Regular cardiac myocyte (primary cell): ENCODE results near the gene MRPL51. TPM values are rescaled to one million over a fixed set of nuclear protein-coding genes. Genes with fewer than 3 reads are reported as not detected.

Source experiments
- total RNA-seq: library from RNA; depleted of rRNA; stranded (reverse); fragments of >200 nt; gene quantifications from 2 replicates; pipeline ENCODE4 v1.2.3, GENCODE V29; 2014

MRPL51 gene
- 86.8 and 164 TPM in 2 replicates for total RNA-seq

DNA sequence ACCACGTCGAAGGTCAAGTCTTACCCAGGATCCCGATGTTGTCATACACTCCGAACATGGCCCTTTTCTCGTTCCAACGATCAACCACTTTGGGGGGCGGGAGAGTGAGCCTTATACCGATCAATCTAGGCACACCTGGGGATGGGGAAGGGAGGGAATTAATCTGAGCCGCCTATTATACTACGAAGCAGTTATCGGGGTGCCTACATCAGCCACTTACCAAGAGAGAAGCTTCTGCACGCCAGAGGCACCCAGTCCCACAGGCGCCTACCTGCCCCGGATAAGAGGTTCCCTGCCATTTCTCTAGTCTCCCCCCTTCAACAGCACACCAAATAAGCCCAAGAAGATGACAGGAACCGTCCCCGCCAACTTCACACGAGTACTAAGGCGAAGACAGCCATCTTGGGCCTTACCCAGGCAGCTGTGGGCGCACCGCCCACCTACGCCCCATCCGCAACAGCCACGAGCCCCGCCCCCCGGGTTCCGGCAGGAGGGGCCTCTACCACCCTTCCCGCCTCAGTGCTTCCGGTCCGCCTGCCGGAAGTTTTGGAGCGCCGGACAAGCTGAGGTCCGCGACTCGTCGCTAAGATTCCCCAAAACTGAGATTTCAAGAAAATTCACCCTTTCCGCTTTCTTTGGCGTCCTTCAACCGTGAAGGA is at the start of gene MRPL51:
Gene MRPL51, minus strand, starts transcription at position 425 of the 659 bp plus-strand sequence. Its CDS starts 126 bp downstream, at position 299.

DNA sequence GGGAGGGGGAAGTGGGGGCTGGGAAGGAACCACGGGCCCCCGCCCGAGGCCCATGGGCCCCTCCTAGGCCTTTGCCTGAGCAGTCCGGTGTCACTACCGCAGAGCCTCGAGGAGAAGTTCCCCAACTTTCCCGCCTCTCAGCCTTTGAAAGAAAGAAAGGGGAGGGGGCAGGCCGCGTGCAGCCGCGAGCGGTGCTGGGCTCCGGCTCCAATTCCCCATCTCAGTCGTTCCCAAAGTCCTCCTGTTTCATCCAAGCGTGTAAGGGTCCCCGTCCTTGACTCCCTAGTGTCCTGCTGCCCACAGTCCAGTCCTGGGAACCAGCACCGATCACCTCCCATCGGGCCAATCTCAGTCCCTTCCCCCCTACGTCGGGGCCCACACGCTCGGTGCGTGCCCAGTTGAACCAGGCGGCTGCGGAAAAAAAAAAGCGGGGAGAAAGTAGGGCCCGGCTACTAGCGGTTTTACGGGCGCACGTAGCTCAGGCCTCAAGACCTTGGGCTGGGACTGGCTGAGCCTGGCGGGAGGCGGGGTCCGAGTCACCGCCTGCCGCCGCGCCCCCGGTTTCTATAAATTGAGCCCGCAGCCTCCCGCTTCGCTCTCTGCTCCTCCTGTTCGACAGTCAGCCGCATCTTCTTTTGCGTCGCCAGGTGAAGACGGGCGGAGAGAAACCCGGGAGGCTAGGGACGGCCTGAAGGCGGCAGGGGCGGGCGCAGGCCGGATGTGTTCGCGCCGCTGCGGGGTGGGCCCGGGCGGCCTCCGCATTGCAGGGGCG is 41.0 kb upstream of the MRPL51 start, which contains the start of gene GAPDH:
Gene GAPDH, plus strand, starts transcription at position 595 of the 772 bp plus-strand sequence. CDS start 316 bp downstream, outside the sequence.

DNA sequence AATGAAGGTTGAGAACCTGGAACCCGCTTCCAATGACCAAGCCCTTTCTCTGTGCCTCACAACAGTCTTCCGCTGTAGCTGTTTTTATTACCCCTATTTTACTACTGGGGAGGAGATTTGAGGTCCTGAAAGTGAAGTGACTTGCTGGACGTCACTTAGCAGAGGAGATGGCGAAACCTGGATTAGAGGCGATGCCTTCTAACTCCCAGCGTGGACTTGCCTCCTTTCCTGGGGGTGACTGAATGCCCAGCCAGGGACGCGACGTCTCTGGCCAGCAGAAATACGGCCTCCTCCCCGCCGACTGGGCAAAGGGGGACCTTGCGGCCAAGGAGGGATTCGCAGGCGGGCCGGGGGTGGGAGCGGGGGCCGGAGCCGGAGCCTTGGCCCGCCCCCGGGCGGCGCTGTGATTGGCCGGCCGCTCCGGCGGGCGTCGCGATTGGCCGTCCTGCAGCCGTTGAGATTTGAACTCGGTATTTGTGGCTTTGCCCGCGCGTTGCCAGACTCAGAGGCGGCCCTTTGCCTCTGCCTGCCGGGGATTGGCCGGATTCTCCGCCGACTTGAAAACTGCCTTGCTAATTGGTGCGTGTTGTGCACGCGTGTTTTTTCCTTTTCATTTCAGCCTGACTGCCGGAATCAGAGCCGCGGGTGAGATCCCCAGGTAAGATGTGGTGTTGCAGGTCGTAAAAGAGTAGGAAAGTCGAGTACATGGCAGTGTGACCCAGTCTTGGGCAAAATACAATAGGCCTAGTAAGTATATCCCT is 615 bp upstream of the MRPL51 start, which contains the start of gene NCAPD2:
Gene NCAPD2, plus strand, starts transcription at position 606 of the 761 bp plus-strand sequence. CDS start 997 bp downstream, outside the sequence.

DNA sequence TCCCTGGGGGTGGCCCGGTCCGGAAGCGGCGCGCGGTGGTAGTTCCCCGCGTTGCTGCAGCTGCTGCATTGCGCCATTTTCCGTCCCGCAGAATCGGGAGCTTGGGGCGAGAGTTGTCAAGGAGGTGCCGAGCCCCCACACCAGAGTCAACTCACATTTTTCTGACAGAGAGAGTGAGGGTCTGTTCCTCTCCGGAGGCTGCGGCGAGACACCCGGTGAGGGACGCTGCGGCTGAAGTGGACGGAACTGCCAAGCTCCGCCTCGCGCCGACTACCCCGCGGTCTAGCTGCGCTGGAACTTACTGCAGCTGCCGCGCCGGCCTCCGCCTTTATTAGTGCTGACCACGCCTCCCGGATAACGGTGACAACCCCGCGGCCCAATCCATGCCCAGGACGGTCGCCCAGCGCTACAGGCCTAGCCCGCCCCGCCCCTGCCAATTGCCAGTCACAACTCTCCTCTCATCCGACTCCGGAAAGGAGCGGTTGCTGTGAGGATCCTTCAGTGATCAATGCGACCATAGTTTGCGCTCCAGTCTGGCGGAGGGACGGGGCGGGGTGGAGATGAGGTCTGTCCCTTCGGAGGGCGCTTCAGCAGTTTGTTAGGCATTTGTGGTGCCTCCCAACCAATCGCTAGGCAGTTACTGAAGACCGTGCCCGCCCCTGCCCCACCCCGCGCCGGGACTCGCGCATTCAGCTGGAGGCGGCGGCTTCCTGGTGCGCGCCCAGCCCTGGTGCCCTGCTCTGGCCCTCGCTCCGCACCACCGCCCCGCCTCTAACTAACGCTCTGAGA is 22.5 kb downstream of the MRPL51 start, which contains the start of gene VAMP1:
Gene VAMP1, minus strand, starts transcription at position 303 of the 789 bp plus-strand sequence. Its CDS starts 146 bp downstream, at position 157.

DNA sequence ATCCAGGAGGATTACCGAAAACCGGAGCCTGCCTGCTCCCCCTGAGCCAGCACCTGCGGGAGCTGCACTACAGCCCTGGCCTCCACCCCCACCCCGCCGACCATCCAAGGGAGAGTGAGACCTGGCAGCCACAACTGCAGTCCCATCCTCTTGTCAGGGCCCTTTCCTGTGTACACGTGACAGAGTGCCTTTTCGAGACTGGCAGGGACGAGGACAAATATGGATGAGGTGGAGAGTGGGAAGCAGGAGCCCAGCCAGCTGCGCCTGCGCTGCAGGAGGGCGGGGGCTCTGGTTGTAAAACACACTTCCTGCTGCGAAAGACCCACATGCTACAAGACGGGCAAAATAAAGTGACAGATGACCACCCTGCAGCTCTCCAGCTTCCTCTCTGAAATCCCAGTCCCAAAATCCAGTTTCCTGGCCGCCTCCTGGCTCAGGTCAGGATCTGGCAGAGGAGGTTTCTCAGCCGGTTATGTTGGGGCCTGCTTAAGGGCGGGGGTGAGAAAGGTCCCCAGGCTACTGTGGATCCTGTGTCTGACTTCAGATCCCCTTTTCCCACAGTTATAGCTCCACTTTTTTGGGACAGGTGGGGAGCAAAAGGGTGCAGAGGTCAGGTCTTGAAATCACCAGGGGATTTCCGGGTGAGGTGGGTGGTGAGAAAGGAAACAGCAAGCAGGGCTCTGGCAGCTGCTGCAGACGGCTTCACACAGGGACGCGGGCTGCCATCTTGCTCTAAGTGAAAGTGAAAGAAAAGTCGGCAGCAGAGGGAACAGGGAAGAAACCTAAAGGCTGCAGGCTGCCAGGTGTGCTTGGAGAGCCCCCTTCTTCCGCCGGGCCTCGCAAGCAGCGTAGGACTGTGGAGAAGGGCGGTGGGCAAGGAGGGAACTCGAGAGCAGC is 41.5 kb downstream of the MRPL51 start, which contains the start of gene TAPBPL:
Gene TAPBPL, plus strand, starts transcription at position 695 of the 897 bp plus-strand sequence. CDS start 207 bp downstream, outside the sequence.

DNA sequence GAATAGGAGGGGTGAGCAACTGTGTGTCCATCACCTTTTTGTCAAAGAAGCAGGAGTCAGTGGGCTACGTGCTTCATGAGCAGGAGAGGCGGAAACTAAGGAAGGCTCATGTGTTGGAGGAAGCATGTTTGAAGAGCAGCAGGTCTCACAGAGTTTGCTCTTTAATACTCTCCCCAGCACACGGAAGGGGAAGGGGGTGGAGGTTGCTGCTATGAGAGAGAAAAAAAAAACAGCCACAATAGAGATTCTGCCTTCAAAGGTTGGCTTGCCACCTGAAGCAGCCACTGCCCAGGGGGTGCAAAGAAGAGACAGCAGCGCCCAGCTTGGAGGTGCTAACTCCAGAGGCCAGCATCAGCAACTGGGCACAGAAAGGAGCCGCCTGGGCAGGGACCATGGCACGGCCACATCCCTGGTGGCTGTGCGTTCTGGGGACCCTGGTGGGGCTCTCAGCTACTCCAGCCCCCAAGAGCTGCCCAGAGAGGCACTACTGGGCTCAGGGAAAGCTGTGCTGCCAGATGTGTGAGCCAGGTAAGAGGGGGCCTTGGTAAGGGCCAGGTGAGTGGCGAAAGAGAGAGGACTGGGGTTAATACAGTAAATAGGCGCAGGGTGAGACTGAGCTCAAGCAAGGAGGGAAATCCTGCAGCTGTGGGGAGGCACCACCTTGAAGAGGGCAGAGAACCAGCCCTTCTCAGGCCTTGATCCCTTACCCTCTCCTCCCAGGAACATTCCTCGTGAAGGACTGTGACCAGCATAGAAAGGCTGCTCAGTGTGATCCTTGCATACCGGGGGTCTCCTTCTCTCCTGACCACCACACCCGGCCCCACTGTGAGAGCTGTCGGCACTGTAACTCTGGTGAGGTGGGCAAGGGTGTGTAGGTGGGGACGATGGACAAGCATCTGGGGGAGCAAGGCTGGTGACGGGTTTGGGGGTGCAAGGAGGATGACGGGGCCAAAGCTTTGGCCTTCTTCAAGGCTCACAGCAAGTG is 48.1 kb downstream of the MRPL51 start, which contains the start of gene CD27:
Gene CD27, plus strand, starts transcription at position 252 of the 985 bp plus-strand sequence. Its CDS starts 141 bp downstream, at position 393.

Other genes with a start within 250 kb of the MRPL51 start
- gene PLEKHG6, start 182.6 kb downstream of the MRPL51 start, total RNA-seq = under 0.01 TPM in 1 of 2 replicates, not detected in the other
- 91.3 and 116 TPM in 2 replicates for gene TNFRSF1A, start 151.2 kb downstream of the MRPL51 start, total RNA-seq
- gene SCNN1A, start 117.7 kb downstream of the MRPL51 start, total RNA-seq = 0.58 and 1.4 TPM in 2 replicates
- gene LTBR, start 109.1 kb downstream of the MRPL51 start, total RNA-seq = 36.8 and 71.0 TPM in 2 replicates
- gene CD27, start 48.3 kb downstream of the MRPL51 start, total RNA-seq = not detected in 2 replicates
- 3.8 and 13.5 TPM in 2 replicates for gene TAPBPL, start 41.2 kb downstream of the MRPL51 start, total RNA-seq
- 2.7 and 3.7 TPM in 2 replicates for gene VAMP1, start 22.6 kb downstream of the MRPL51 start, total RNA-seq
- 27.6 and 102 TPM in 2 replicates for gene NCAPD2, start 840 bp upstream of the MRPL51 start, total RNA-seq
- 10,543 and 12,698 TPM in 2 replicates for gene GAPDH, start 41.3 kb upstream of the MRPL51 start, total RNA-seq
- 9.0 and 21.4 TPM in 2 replicates for gene IFFO1, start 62.8 kb upstream of the MRPL51 start, total RNA-seq
- gene NOP2, start 75.0 kb upstream of the MRPL51 start, total RNA-seq = 16.3 and 29.1 TPM in 2 replicates
- gene CHD4, start 114.1 kb upstream of the MRPL51 start, total RNA-seq = 152 and 224 TPM in 2 replicates
- not detected in 2 replicates for gene LPAR5, start 142.7 kb upstream of the MRPL51 start, total RNA-seq
- under 0.01 TPM in 1 of 2 replicates, not detected in the other for gene ACRBP, start 154.2 kb upstream of the MRPL51 start, total RNA-seq
- gene ING4, start 169.9 kb upstream of the MRPL51 start, total RNA-seq = 19.7 and 33.5 TPM in 2 replicates
- gene ZNF384, start 196.1 kb upstream of the MRPL51 start, total RNA-seq = 9.0 and 11.3 TPM in 2 replicates
- under 0.01 TPM in 2 replicates for gene PIANP, start 207.6 kb upstream of the MRPL51 start, total RNA-seq
- gene COPS7A, start 230.8 kb upstream of the MRPL51 start, total RNA-seq = 87.9 and 100 TPM in 2 replicates